SH-SY5Y (cell line): ENCODE results near the gene P4HB.

ENCODE experiments used
- GATA2 ChIP-seq: IDR thresholded peaks from 2 replicates; pipeline ENCODE4 v1.6.1; 2011; ENCODE audit warnings: mild to moderate bottlenecking, low read depth, low read length
- GATA3 ChIP-seq: IDR thresholded peaks from 2 replicates; pipeline ENCODE4 v1.6.1; 2011; ENCODE audit warnings: low read depth, mild to moderate bottlenecking, low read length, moderate library complexity

GRCh38 chr17:81833160-81833920 is 27.0 kb downstream of the P4HB start, which contains the start of gene MCRIP1:
- TF ChIP-seq GATA2: no peak
- no peak for TF ChIP-seq GATA3
